CD14-positive monocyte (primary cell): ENCODE results near the gene SLC7A4. TPM values are rescaled to one million over a fixed set of nuclear protein-coding genes. Genes with fewer than 3 reads are reported as not detected.
A peak's percentile ranks its signal among the peaks of the same experiment; 100 is the strongest.

Source experiments
- DNase-seq, 3 donors: peaks; one replicate each; pipeline ENCODE4 v3.0.0-alpha.2; 2011 to 2022
- H2AFZ ChIP-seq: 2 replicates; pipeline ENCODE4 v1.6.0; 2012; ENCODE audit warnings: mild to moderate bottlenecking, low read depth, low read length, inconsistent platforms; ENCODE audit not compliant: insufficient read depth, poor library complexity, severe bottlenecking
- H3K27ac ChIP-seq, 2 donors: 1 replicate in 1 of 2; 2 replicates in 1 of 2; pipeline ENCODE4 v1.5.1; 2012 to 2013; ENCODE audit warnings: low read length in 2 of 2, control low read depth in 1 of 2, inconsistent platforms in 1 of 2, low read depth in 1 of 2, mild to moderate bottlenecking in 1 of 2
- H3K27me3 ChIP-seq, 2 donors: one replicate each; pipeline versions ENCODE4 v1.6.0 to v1.6.1; 2011 to 2013; ENCODE audit warnings: low read length in 2 of 2; ENCODE audit not compliant: control insufficient read depth in 2 of 2, insufficient read depth in 2 of 2
- H3K36me3 ChIP-seq, 2 donors: replicated peaks in 1 of 2; 1 replicate in 1 of 2; 2 replicates in 1 of 2; pipeline versions ENCODE4 v1.5.1 to v1.6.1; 2012 to 2013; ENCODE audit warnings: low read length in 2 of 2, control low read depth in 1 of 2, inconsistent platforms in 1 of 2, mild to moderate bottlenecking in 1 of 2; ENCODE audit not compliant: insufficient read depth in 2 of 2, control insufficient read depth in 1 of 2
- H3K4me1 ChIP-seq, 2 donors: 1 replicate in 1 of 2; 2 replicates in 1 of 2; pipeline versions ENCODE4 v1.5.1 to v1.6.1; 2012 to 2013; ENCODE audit warnings: low read length in 2 of 2, control low read depth in 1 of 2, inconsistent platforms in 1 of 2, mild to moderate bottlenecking in 1 of 2, moderate library complexity in 1 of 2; ENCODE audit not compliant: insufficient read depth in 2 of 2, control insufficient read depth in 1 of 2
- H3K4me2 ChIP-seq: replicated peaks from 2 replicates; pipeline ENCODE3; 2012; ENCODE audit warnings: low read length, moderate library complexity, mild to moderate bottlenecking; ENCODE audit not compliant: poor library complexity, severe bottlenecking; ENCODE audit errors: extremely low read depth
- H3K4me3 ChIP-seq, 3 experiments: fragments of 200-600 bp in 1 of 3; sonication (generic) in 1 of 3; replicated peaks in 1 of 3; 1 replicate in 2 of 3; 2 replicates in 1 of 3; pipeline ENCODE4 v1.5.1; 2011 to 2013; ENCODE audit warnings: low read length in 3 of 3, mild to moderate bottlenecking in 3 of 3, control low read depth in 2 of 3, low read depth in 2 of 3, inconsistent platforms in 1 of 3, moderate library complexity in 1 of 3
- H3K79me2 ChIP-seq: 2 replicates; pipeline ENCODE4 v1.6.0; 2012; ENCODE audit warnings: mild to moderate bottlenecking, control low read depth, inconsistent platforms, low read length, moderate library complexity; ENCODE audit not compliant: insufficient read depth
- H3K9ac ChIP-seq: 2 replicates; pipeline ENCODE4 v1.6.0; 2017; ENCODE audit warnings: low read length, mild to moderate bottlenecking; ENCODE audit not compliant: insufficient read depth, poor library complexity, severe bottlenecking
- H3K9me3 ChIP-seq, 2 donors: replicated peaks in 1 of 2; 1 replicate in 1 of 2; 2 replicates in 1 of 2; pipeline versions ENCODE4 v1.5.1 to v1.6.1; 2012 to 2013; ENCODE audit warnings: low read length in 2 of 2, control low read depth in 1 of 2; ENCODE audit not compliant: control insufficient read depth in 1 of 2, insufficient read depth in 1 of 2
- H4K20me1 ChIP-seq: 2 replicates; pipeline ENCODE4 v1.6.0; 2012; ENCODE audit warnings: mild to moderate bottlenecking, low read length, control low read depth, moderate library complexity; ENCODE audit not compliant: insufficient read depth
- H3K27ac Mint-ChIP-seq, 7 donors: one replicate each; pipeline ENCODE4 v1.8.0; 2020; ENCODE audit warnings: mild to moderate bottlenecking in 7 of 7, mixed read lengths in 7 of 7, moderate library complexity in 6 of 7, inconsistent platforms in 2 of 7
- H3K27me3 Mint-ChIP-seq, 3 donors: one replicate each; pipeline ENCODE4 v1.8.0; 2021 to 2022; ENCODE audit warnings: low read depth in 3 of 3, mild to moderate bottlenecking in 3 of 3, mixed read lengths in 3 of 3, moderate library complexity in 3 of 3, inconsistent platforms in 1 of 3
- H3K36me3 Mint-ChIP-seq, 2 donors: one replicate each; pipeline ENCODE4 v1.8.0; 2020; ENCODE audit warnings: mixed read lengths in 2 of 2, inconsistent platforms in 1 of 2, mild to moderate bottlenecking in 1 of 2
- H3K4me1 Mint-ChIP-seq: one replicate; pipeline ENCODE4 v1.8.0; 2020; ENCODE audit warnings: mild to moderate bottlenecking, mixed read lengths
- H3K4me3 Mint-ChIP-seq, 2 donors: one replicate each; pipeline ENCODE4 v1.8.0; 2020; ENCODE audit warnings: mild to moderate bottlenecking in 2 of 2, mixed read lengths in 2 of 2, moderate library complexity in 1 of 2
- H3K9me3 Mint-ChIP-seq, 7 donors: one replicate each; pipeline ENCODE4 v1.8.0; 2020 to 2022; ENCODE audit warnings: mixed read lengths in 7 of 7, mild to moderate bottlenecking in 6 of 7, moderate library complexity in 6 of 7, inconsistent platforms in 2 of 7
- WGBS: methylation state at CpG from one replicate; pipeline ENCODE4 v1.1.5; 2013; ENCODE audit warnings: missing lambda C conversion rate; ENCODE audit not compliant: insufficient coverage; 5-methylcytosine and 5-hydroxymethylcytosine counted together
- intact Hi-C, 2 donors: fragments of 100-400 bp; cut with micrococcal nuclease; formaldehyde crosslinking; loops; one replicate each; pipeline versions ENCODE4 v1.15.0 to v1.15.1; 2023
- polyA plus RNA-seq, 3 donors: library from polyadenylated mRNA; depleted of rRNA in 1 of 3; unstranded in 2 of 3; stranded (reverse) in 1 of 3; fragments of 300-500 nt in 2 of 3; fragments of >200 nt in 1 of 3; fragmentation: Illumina TruSeq in 2 of 3; gene quantifications; 1 replicate in 2 of 3; 2 replicates in 1 of 3; pipeline ENCODE4 v1.2.3, GENCODE V29; 2012 to 2021
- TF ChIP-seq, protein P1 (sequence below): fragments of 200-600 bp; IDR thresholded peaks from one replicate; pipeline ENCODE4 v1.8.0; 2022; ENCODE audit warnings: antibody characterized with exemption, mild to moderate bottlenecking

The SLC7A4 gene
- polyA plus RNA-seq, 3 donors: not detected

DNA sequence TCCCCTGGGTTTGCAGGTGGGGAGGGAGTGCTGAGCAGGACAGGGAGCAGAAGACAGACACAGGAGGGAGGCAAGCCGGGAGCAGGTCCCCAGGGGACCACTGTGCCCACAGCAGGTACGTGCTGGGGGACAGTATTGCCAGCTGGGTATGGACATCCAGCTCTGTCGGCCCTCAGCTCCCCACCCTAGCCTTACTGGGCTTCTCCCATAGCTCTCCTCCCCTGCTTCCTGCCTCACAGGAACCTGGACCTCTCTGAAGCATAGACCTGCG is 23.1 kb upstream of the SLC7A4 start:
- Mint-ChIP-seq H3K36me3 (no peaks in the 10 kb centered on the region), H3K9me3 (no peaks in the 10 kb centered on the region), H3K4me3 (peak overlapping the region in 1 of 2 donors; percentile 59), H3K4me1 (peaks cover 12% of the 10 kb centered on the region), H3K27ac (peak overlapping the region in 1 of 7 donors; percentile 9), H3K27me3 (peaks cover 12 to 24% (median 15%) of the 10 kb centered on the region in 3 donors)
- Histone ChIP-seq H4K20me1 (no peaks in the 10 kb centered on the region), H3K9ac (no peak overlapping the region), H3K79me2 (no peaks in the 10 kb centered on the region), H3K4me2 (peak overlapping the region; percentile 39), H3K4me3 (no peak overlapping the region), H3K9me3 (no peaks in the 10 kb centered on the region), H3K36me3 (no peaks in the 10 kb centered on the region), H3K27me3 (peaks cover 0 to 10% of the 10 kb centered on the region in 2 donors), H2AFZ (no peak overlapping the region), H3K27ac (no peak overlapping the region), H3K4me1 (peaks cover 4 to 8% of the 10 kb centered on the region in 2 donors)
- intact Hi-C loops: no loop called here
- TF ChIP-seq, protein P1, sequence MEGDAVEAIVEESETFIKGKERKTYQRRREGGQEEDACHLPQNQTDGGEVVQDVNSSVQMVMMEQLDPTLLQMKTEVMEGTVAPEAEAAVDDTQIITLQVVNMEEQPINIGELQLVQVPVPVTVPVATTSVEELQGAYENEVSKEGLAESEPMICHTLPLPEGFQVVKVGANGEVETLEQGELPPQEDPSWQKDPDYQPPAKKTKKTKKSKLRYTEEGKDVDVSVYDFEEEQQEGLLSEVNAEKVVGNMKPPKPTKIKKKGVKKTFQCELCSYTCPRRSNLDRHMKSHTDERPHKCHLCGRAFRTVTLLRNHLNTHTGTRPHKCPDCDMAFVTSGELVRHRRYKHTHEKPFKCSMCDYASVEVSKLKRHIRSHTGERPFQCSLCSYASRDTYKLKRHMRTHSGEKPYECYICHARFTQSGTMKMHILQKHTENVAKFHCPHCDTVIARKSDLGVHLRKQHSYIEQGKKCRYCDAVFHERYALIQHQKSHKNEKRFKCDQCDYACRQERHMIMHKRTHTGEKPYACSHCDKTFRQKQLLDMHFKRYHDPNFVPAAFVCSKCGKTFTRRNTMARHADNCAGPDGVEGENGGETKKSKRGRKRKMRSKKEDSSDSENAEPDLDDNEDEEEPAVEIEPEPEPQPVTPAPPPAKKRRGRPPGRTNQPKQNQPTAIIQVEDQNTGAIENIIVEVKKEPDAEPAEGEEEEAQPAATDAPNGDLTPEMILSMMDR: no peak
- WGBS: 30% methylated on average over 3 of the region's 4 CpGs
- DNase-seq: no peak

DNA sequence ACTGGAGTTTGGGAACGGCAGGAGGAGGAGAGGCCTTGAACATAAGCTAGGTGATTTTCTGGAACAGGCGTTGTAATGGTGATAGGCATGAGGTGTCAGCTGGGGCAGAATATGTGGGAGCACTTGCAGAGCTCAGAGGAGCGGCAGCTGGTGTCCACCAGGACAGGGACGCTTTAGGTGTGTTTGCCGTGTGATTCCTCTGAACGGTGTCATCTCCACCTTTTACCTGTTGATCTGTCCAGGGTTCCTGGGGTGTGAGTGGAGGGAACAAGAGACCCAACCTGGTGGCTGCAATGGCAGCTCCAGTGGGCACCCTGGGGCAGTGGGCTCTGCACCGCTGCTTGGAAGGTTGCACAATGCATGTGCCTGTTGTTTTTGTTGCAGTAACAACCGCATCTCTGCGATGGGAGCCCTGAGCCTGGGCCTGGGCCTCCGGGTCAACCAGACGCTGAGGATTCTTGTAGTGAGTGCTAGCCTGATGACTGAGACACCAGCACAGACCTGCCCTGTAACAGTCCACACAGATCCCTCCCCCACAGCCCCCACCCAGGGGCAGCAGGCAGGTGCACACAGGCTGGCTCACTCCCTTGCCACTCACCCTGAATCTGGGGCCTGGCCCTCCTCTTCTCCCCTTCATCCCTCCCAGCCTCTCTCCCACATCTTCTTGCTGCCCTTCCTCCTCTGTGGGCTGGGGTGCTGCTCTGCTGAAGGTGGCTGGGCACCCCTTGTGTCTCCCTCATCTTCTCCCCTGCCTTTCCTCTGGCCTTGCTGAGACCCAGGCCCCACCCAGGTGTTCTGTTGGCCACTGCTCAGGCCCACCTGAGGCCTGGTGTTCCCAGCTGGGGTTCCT is 22.6 kb upstream of the SLC7A4 start:
- intact Hi-C loops: no loop called here
- Histone ChIP-seq H3K9ac (no peak overlapping the region), H3K9me3 (no peaks in the 10 kb centered on the region), H3K4me3 (no peak overlapping the region), H4K20me1 (no peaks in the 10 kb centered on the region), H3K4me2 (no peak overlapping the region), H3K4me1 (peaks cover 4 to 8% of the 10 kb centered on the region in 2 donors), H3K27ac (no peak overlapping the region), H3K27me3 (peaks cover 0 to 10% of the 10 kb centered on the region in 2 donors), H3K36me3 (no peaks in the 10 kb centered on the region), H2AFZ (no peak overlapping the region), H3K79me2 (no peaks in the 10 kb centered on the region)
- Mint-ChIP-seq H3K27ac (peak overlapping the region in 1 of 7 donors; percentile 10), H3K36me3 (no peaks in the 10 kb centered on the region), H3K27me3 (peaks cover 15 to 23% (median 15%) of the 10 kb centered on the region in 3 donors), H3K4me1 (peaks cover 12% of the 10 kb centered on the region), H3K9me3 (no peaks in the 10 kb centered on the region), H3K4me3 (peak overlapping the region in 1 of 2 donors; percentile 42)
- TF ChIP-seq, protein P1: no peak
- no peak for DNase-seq
- 85% methylated on average over 11 of the region's 11 CpGs for WGBS
